ENCODE measurements around the gene SPRYD3.
"Not testable (repeated sequence)": the region's sequence is repeated elsewhere in the genome, so short reads cannot be mapped to it uniquely, and the experiment has no call there.

The SPRYD3 gene

DNA sequence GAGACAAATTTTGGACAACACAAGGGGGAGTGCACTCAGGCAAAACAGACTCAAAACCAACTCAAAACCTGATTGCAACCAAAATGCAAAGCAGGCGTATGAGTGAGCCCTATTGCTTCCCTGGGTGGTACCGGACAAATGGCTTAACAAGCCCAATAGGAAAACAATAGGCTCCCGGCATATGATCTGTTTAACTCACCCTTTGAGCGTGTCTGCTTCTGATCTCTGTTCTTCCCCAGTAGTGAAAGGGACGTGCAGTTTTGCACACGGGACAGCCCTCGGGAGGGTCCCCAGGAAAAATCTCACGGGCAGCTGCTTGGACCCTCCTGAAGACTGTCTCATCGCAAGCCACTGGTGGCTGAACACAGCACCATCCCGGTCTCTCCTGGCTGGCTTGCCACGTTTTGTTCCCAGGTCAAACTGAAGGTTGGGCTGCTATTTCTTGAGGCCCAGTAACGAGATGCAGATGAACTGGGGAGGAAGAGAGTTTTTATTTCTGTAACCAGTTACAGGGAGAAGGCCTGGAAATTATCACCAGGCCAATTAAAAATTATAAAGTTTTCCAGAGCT lies 34.0 kb upstream of the SPRYD3 start:
- ChIA-PET POLR2A (ENCODE audit: low non-redundant PET) (no interaction called here), CTCF (interaction anchor here (1.0 kb wide), 1 partner anchor 14 kb away, joined by 4 read pairs; no protein-coding TSS in a partner anchor)

DNA sequence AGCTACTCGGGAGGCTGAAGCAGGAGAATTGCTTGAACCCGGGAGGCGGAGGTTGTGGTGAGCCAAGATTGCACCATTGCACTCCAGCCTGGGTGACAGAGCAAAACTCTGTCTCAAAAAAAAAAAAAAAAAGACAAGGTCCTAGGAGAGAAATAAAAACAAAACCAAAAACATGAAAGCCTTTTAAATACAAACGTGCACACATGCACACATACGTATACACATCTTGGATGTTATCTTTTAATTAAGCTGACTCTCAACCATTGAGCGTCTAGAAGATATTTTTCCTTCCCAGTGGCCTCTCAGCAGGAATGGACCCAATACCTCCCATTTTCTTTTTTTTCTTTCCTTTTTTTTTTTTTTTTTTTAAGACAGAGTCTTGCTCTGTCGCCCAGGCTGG lies 33.2 kb upstream of the SPRYD3 start:
- DNase-seq (ENCODE audit: low spot score); POLR2A ChIA-PET (ENCODE audit: low non-redundant PET); CTCF ChIA-PET; H3K27ac ChIP-seq: not testable (repeated sequence)

More for the DNA sequence above, 34.0 kb upstream of the SPRYD3 start:
- TF ChIP-seq, protein P1, sequence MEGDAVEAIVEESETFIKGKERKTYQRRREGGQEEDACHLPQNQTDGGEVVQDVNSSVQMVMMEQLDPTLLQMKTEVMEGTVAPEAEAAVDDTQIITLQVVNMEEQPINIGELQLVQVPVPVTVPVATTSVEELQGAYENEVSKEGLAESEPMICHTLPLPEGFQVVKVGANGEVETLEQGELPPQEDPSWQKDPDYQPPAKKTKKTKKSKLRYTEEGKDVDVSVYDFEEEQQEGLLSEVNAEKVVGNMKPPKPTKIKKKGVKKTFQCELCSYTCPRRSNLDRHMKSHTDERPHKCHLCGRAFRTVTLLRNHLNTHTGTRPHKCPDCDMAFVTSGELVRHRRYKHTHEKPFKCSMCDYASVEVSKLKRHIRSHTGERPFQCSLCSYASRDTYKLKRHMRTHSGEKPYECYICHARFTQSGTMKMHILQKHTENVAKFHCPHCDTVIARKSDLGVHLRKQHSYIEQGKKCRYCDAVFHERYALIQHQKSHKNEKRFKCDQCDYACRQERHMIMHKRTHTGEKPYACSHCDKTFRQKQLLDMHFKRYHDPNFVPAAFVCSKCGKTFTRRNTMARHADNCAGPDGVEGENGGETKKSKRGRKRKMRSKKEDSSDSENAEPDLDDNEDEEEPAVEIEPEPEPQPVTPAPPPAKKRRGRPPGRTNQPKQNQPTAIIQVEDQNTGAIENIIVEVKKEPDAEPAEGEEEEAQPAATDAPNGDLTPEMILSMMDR (conservative IDR thresholded peaks at IDR 0.05; ENCODE audit: low read depth): no peak
- no peak overlapping the region for H3K27ac ChIP-seq
- no peak for DNase-seq (ENCODE audit: low spot score)

DNA sequence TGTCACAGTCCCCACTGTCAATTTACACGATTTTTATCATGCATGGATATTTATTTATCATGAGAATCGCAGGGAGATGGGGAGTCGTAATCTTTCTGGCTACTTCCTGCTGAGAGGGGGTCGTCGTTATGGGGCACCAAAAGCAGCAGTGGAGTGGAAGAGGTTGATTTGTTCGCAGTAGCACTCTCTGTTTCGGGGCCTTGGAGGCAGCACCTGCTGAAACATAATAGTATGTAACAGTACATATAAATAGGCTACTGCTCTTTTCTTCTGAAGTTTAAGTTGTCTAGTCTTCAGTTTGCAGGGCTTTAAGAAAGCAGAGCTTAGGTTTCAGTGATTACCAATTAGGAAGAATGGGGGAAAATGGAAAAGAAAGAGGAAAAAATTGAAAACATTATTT lies 27.9 kb upstream of the SPRYD3 start:
- no peak overlapping the region for H3K27ac ChIP-seq
- POLR2A ChIA-PET (ENCODE audit: low non-redundant PET): no interaction called here
- TF ChIP-seq, protein P1 (conservative IDR thresholded peaks at IDR 0.05; ENCODE audit: low read depth): no peak
- no peak for DNase-seq (ENCODE audit: low spot score)
- CTCF ChIA-PET: no interaction called here

DNA sequence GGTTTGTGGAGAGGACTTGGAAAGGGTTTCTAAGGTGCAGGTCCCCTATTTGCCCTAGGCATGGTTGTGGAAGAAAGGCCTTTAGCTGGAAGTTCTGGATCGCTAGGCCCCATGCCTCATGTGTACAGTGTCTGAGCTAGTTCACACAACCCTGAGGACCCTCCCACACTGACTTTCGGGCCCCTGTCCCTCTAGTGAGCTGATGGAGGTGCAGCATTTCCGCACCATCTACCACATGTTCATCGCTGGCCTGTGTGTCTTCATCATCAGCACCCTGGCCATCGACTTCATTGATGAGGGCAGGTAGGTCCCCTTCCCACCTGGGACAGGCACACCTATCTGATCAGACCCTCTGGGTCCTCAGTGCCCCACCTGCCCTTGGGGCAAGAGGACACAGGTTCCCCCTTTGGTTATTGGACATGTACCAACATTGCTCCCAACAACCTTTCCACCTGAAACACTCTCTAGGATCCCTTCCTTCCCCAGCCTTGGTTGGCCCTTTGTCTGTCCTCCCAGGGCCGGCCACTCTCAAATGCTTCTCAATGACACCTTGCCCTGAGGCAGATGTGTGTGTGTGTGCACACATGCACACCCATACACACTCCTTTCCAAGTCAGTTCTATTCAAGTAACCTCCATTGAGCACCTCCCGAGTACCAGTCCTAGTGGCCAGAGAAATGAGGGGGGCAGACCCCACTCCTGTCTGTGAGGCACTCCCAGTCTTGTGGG lies 26.7 kb upstream of the SPRYD3 start:
- TF ChIP-seq, protein P1 (conservative IDR thresholded peaks at IDR 0.05; ENCODE audit: low read depth): no peak
- no peak overlapping the region for H3K27ac ChIP-seq
- CTCF ChIA-PET: no interaction called here
- no peak for DNase-seq (ENCODE audit: low spot score)
- POLR2A ChIA-PET (ENCODE audit: low non-redundant PET): no interaction called here

DNA sequence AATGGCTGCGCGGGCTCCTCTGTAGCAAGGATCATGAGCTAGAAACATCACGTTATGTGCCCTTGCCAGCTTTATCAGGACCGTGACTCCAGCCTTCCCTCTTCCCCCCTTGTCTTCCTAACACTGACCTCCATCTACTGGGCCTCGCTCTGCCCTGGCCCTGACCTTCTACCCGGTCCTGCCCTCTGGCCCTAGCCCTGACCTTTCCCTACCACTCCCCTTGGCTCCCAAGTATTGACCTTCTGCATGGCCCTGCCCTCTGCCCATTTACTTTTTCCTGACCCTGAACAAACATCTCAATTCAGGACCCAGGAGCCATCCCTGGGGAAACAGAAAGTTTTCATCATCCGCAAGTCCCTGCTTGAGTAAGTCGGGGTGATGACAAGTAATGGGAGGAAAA lies 26.1 kb upstream of the SPRYD3 start:
- CTCF ChIA-PET: interaction anchor here (0.6 kb wide), 1 partner anchor 27 kb away, joined by 3 read pairs; no protein-coding TSS in a partner anchor
- no peak for DNase-seq (ENCODE audit: low spot score)
- TF ChIP-seq, protein P1 (conservative IDR thresholded peaks at IDR 0.05; ENCODE audit: low read depth): no peak
- H3K27ac ChIP-seq: no peak overlapping the region
- POLR2A ChIA-PET (ENCODE audit: low non-redundant PET): no interaction called here

DNA sequence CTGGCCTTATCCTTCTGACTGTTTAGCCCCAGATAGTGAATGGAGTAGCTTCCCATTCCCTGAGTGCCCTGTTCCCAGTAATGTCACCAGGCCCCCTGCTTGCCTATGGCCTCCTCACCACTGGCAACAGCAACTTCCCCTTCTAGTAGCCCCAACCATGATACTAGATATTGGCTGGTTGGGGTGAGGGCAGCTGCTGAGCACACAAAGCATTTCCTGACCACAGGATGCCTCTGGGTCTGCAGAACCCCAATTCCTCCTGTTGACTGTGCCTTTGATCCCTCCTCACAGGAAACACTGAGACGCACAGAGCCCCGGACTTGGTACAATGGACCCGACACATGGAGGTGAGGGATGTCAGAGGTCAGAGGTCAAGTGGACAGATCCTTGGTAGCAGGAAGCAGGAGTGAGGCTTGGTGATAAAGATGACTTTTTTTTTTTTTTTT lies 24.7 kb upstream of the SPRYD3 start:
- TF ChIP-seq, protein P1 (conservative IDR thresholded peaks at IDR 0.05; ENCODE audit: low read depth): no peak

More for the DNA sequence above, 24.7 kb upstream of the SPRYD3 start:
- DNase-seq (ENCODE audit: low spot score): no peak
- ChIA-PET CTCF (interaction anchor here (8.1 kb wide), 1 partner anchor 37 kb away, joined by 132 read pairs; no protein-coding TSS in a partner anchor), POLR2A (ENCODE audit: low non-redundant PET) (no interaction called here)
- peak overlapping the region; percentile 42; the same call in 1 of the 2 replicates for H3K27ac ChIP-seq
